ENCODE measurements around the gene CSAD.

CSAD gene

GRCh38 chr12:53198486-53199110, 17.9 kb upstream of the CSAD start:
- no peak for DNase-seq

- no peak for DNase-seq
These were observed 16.4 kb upstream of the CSAD start for GRCh38 chr12:53197011-53197640.

- no peak for DNase-seq
These were observed 15.8 kb upstream of the CSAD start for GRCh38 chr12:53196486-53196885.

- DNase-seq, result no peak
These were observed 15.0 kb upstream of the CSAD start for GRCh38 chr12:53195516-53196420.

GRCh38 chr12:53194973-53195372, 14.2 kb upstream of the CSAD start:
- DNase-seq, result no peak

GRCh38 chr12:53193985-53194716, 13.4 kb upstream of the CSAD start:
- DNase-seq, result no peak

GRCh38 chr12:53193040-53193439, 12.3 kb upstream of the CSAD start:
- no peak for DNase-seq

GRCh38 chr12:53192531-53193021, 11.9 kb upstream of the CSAD start:
- no peak for DNase-seq

- no peak for DNase-seq
These were observed 11.3 kb upstream of the CSAD start for GRCh38 chr12:53191885-53192530.

GRCh38 chr12:53191096-53191884, 10.6 kb upstream of the CSAD start:
- no peak for DNase-seq

- peak; percentile 16 for DNase-seq
These were observed 9.5 kb upstream of the CSAD start for GRCh38 chr12:53190108-53190729.

GRCh38 chr12:53187145-53187899, 6.6 kb upstream of the CSAD start:
- DNase-seq, result no peak

- no peak for DNase-seq
These were observed 6.0 kb upstream of the CSAD start for GRCh38 chr12:53186745-53187144.

GRCh38 chr12:53185582-53186153, 4.9 kb upstream of the CSAD start:
- no peak for DNase-seq

- DNase-seq, result no peak
These were observed 4.1 kb upstream of the CSAD start for GRCh38 chr12:53184828-53185227.

- DNase-seq, result peak; percentile 78
These were observed 2.2 kb upstream of the CSAD start for GRCh38 chr12:53182903-53183302.

GRCh38 chr12:53181935-53182334, 1.2 kb upstream of the CSAD start:
- DNase-seq, result peak; percentile 35

- peak; percentile 84 for DNase-seq
These were observed 363 bp upstream of the CSAD start for GRCh38 chr12:53180931-53181645.

GRCh38 chr12:53179687-53180219, 972 bp downstream of the CSAD start:
- no peak for DNase-seq

Data from OCI-M1 (cell line).